ENCODE results near the gene EFHC2. TPM values are rescaled to one million over a fixed set of nuclear protein-coding genes. Genes with fewer than 3 reads are reported as not detected.

Gene EFHC2
- total RNA-seq, 4 donors from 2014 or later = 1.6 TPM; not detected in 2

- in situ Hi-C loops (cut with MboI; ENCODE audit: low pct_ligation_motif_present in 1 of 4, low pct_unique_long_range_greater_than_20kb in 1 of 4, low sequenced_read_pairs in 3 of 4) (no loop called here), intact Hi-C loops (cut with DNase I; ENCODE audit: low total_unique reads) (no loop called here)
- H3K4me1 ChIP-seq = no peaks in the 10 kb centered on the region
- H3K9me3 ChIP-seq = no peaks in the 10 kb centered on the region
- no peak overlapping the region for H3K4me3 ChIP-seq
- H3K27ac ChIP-seq = no peak overlapping the region
- no peaks in the 10 kb centered on the region for H3K36me3 ChIP-seq
- TF ChIP-seq POLR2AphosphoS5 (IDR thresholded peaks at IDR 0.05) (no peak), EP300 (IDR thresholded peaks at IDR 0.05; ENCODE audit: low read depth) (no peak), POLR2A (IDR thresholded peaks at IDR 0.05) (no peak), CTCF (IDR thresholded peaks at IDR 0.05) (no peak)
- no peak for DNase-seq
- H3K27me3 ChIP-seq = no peaks in the 10 kb centered on the region
These were observed 63.4 kb downstream of the EFHC2 start for GRCh38 chrX:44280116-44280515.

GRCh38 chrX:44274096-44274495 lies 69.4 kb downstream of the EFHC2 start:
- no peak for TF ChIP-seq POLR2A (IDR thresholded peaks at IDR 0.05)
- no peak for TF ChIP-seq CTCF (IDR thresholded peaks at IDR 0.05)
- no peak for TF ChIP-seq EP300 (IDR thresholded peaks at IDR 0.05; ENCODE audit: low read depth)
- no peak for TF ChIP-seq POLR2AphosphoS5 (IDR thresholded peaks at IDR 0.05)
- in situ Hi-C loops (cut with MboI; ENCODE audit: low pct_ligation_motif_present in 1 of 4, low pct_unique_long_range_greater_than_20kb in 1 of 4, low sequenced_read_pairs in 3 of 4) = no loop called here
- Histone ChIP-seq H3K4me3 (no peak overlapping the region), H3K9me3 (no peaks in the 10 kb centered on the region), H3K27me3 (no peaks in the 10 kb centered on the region), H3K4me1 (no peaks in the 10 kb centered on the region), H3K36me3 (no peaks in the 10 kb centered on the region), H3K27ac (no peak overlapping the region)
- no peak for DNase-seq
- intact Hi-C loops (cut with DNase I; ENCODE audit: low total_unique reads) = no loop called here

GRCh38 chrX:44267861-44268260 lies 75.6 kb downstream of the EFHC2 start:
- H3K27ac ChIP-seq = no peak overlapping the region
- no peak overlapping the region for H3K4me3 ChIP-seq
- no peak for DNase-seq
- in situ Hi-C loops (cut with MboI; ENCODE audit: low pct_ligation_motif_present in 1 of 4, low pct_unique_long_range_greater_than_20kb in 1 of 4, low sequenced_read_pairs in 3 of 4) = no loop called here
- TF ChIP-seq POLR2AphosphoS5 (IDR thresholded peaks at IDR 0.05) (no peak), EP300 (IDR thresholded peaks at IDR 0.05; ENCODE audit: low read depth) (no peak), POLR2A (IDR thresholded peaks at IDR 0.05) (no peak), CTCF (IDR thresholded peaks at IDR 0.05) (no peak)
- no peaks in the 10 kb centered on the region for H3K36me3 ChIP-seq
- intact Hi-C loops (cut with DNase I; ENCODE audit: low total_unique reads) = no loop called here
- H3K27me3 ChIP-seq = no peaks in the 10 kb centered on the region
- H3K4me1 ChIP-seq = no peaks in the 10 kb centered on the region
- WGBS, 2 donors (ENCODE audit: low coverage in 1 of 2) = 71% methylated on average over 1 to 3 of the region's 3 CpGs
- no peaks in the 10 kb centered on the region for H3K9me3 ChIP-seq

GRCh38 chrX:44267116-44267515 lies 76.4 kb downstream of the EFHC2 start:
- Histone ChIP-seq H3K27me3 (no peaks in the 10 kb centered on the region), H3K4me3 (no peak overlapping the region), H3K9me3 (no peaks in the 10 kb centered on the region), H3K36me3 (no peaks in the 10 kb centered on the region), H3K4me1 (no peaks in the 10 kb centered on the region), H3K27ac (no peak overlapping the region)
- in situ Hi-C loops (cut with MboI; ENCODE audit: low pct_ligation_motif_present in 1 of 4, low pct_unique_long_range_greater_than_20kb in 1 of 4, low sequenced_read_pairs in 3 of 4) (no loop called here), intact Hi-C loops (cut with DNase I; ENCODE audit: low total_unique reads) (no loop called here)
- WGBS, 2 donors (ENCODE audit: low coverage in 1 of 2) = 40 to 44% methylated on average over 2 of the region's 2 CpGs
- TF ChIP-seq EP300 (IDR thresholded peaks at IDR 0.05; ENCODE audit: low read depth) (no peak), CTCF (IDR thresholded peaks at IDR 0.05) (no peak), POLR2A (IDR thresholded peaks at IDR 0.05) (no peak), POLR2AphosphoS5 (IDR thresholded peaks at IDR 0.05) (no peak)
- no peak for DNase-seq

Data from transverse colon (tissue), 4 donors.